Peyer's patch (tissue), 4 donors: ENCODE data around the gene CAMK2N1.

Source experiments
- POLR2A ChIP-seq, 2 donors: fragments of 450-650 bp; IDR thresholded peaks; one replicate each; pipeline ENCODE4 v1.5.1; 2017; ENCODE audit warnings: antibody characterized with exemption in 2 of 2, mild to moderate bottlenecking in 2 of 2, moderate library complexity in 2 of 2
- TF ChIP-seq, protein P1 (sequence below), 6 experiments: fragments of 450-650 bp in 4 of 6; fragments of 200-600 bp in 2 of 6; sonication (generic) in 1 of 6; IDR thresholded peaks; one replicate each; pipeline ENCODE4 v1.5.1; 2017 to 2019; ENCODE audit warnings: antibody characterized with exemption in 6 of 6, mild to moderate bottlenecking in 3 of 6, moderate library complexity in 1 of 6

DNA sequence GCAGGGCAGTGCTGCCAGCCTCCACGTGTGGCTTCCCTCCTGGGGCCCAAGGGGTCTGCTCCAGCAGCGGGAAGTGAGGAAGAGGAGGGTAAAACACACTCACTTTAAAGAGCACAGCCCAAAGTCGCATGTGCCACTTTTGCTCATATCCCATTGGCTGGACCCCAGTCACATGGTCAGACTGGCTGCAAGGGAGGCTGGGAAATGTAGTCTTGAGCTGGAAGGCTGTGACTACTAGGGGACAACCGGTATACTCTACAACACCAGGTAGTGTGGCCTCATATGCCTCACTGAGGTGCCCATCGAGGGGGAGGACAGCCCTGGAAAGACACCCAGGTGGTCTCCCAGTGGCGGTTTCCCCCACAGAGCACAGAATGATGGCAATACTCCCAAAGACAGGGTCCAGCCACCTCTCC lies 45.2 kb downstream of the CAMK2N1 start:
- TF ChIP-seq, protein P1, sequence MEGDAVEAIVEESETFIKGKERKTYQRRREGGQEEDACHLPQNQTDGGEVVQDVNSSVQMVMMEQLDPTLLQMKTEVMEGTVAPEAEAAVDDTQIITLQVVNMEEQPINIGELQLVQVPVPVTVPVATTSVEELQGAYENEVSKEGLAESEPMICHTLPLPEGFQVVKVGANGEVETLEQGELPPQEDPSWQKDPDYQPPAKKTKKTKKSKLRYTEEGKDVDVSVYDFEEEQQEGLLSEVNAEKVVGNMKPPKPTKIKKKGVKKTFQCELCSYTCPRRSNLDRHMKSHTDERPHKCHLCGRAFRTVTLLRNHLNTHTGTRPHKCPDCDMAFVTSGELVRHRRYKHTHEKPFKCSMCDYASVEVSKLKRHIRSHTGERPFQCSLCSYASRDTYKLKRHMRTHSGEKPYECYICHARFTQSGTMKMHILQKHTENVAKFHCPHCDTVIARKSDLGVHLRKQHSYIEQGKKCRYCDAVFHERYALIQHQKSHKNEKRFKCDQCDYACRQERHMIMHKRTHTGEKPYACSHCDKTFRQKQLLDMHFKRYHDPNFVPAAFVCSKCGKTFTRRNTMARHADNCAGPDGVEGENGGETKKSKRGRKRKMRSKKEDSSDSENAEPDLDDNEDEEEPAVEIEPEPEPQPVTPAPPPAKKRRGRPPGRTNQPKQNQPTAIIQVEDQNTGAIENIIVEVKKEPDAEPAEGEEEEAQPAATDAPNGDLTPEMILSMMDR (IDR thresholded peaks at IDR 0.05): no peak
- no peak for TF ChIP-seq POLR2A (IDR thresholded peaks at IDR 0.05)
